Activated CD4-positive, CD25-positive, alpha-beta regulatory T cell treated with anti-CD3 and anti-CD28 coated beads, Interleukin-2, amount 50 U/mL, for 72 hours (primary cell): ENCODE results near the gene DDX49.
"Not testable (repeated sequence)": the region's sequence is repeated elsewhere in the genome, so short reads cannot be mapped to it uniquely, and the experiment has no call there.

Source experiments
- DNase-seq: peaks from one replicate; pipeline ENCODE4 v3.0.0; 2021

DDX49 gene

GRCh38 chr19:18942692-18943091 lies 23.2 kb downstream of the DDX49 start:
- DNase-seq = no peak

- DNase-seq = no peak
Observed at GRCh38 chr19:18943465-18943864, 23.9 kb downstream of the DDX49 start.

GRCh38 chr19:18945297-18945696 lies 25.8 kb downstream of the DDX49 start:
- no peak for DNase-seq

GRCh38 chr19:18946335-18946734 lies 26.8 kb downstream of the DDX49 start:
- no peak for DNase-seq

- no peak for DNase-seq
Observed at GRCh38 chr19:18946918-18947317, 27.4 kb downstream of the DDX49 start.

GRCh38 chr19:18948075-18948975 lies 28.8 kb downstream of the DDX49 start:
- no peak for DNase-seq

GRCh38 chr19:18948976-18949356 lies 29.5 kb downstream of the DDX49 start:
- DNase-seq = no peak

- no peak for DNase-seq
Observed at GRCh38 chr19:18949858-18950257, 30.3 kb downstream of the DDX49 start.

GRCh38 chr19:18951721-18952281 lies 32.3 kb downstream of the DDX49 start:
- no peak for DNase-seq

GRCh38 chr19:18952364-18953003 lies 33.0 kb downstream of the DDX49 start:
- not testable (repeated sequence) for DNase-seq

- DNase-seq = no peak
Observed at GRCh38 chr19:18954094-18954493, 34.6 kb downstream of the DDX49 start.

GRCh38 chr19:18955042-18955441 lies 35.5 kb downstream of the DDX49 start:
- DNase-seq = no peak

GRCh38 chr19:18960370-18960769 lies 40.9 kb downstream of the DDX49 start:
- DNase-seq = no peak

- DNase-seq = no peak
Observed at GRCh38 chr19:18961767-18962620, 42.5 kb downstream of the DDX49 start.

GRCh38 chr19:18964121-18964520 lies 44.6 kb downstream of the DDX49 start:
- no peak for DNase-seq

- DNase-seq = no peak
Observed at GRCh38 chr19:18966307-18966706, 46.8 kb downstream of the DDX49 start.

- DNase-seq = no peak
Observed at GRCh38 chr19:18967358-18968146, 48.0 kb downstream of the DDX49 start.

GRCh38 chr19:18969931-18970659 lies 50.6 kb downstream of the DDX49 start:
- no peak for DNase-seq

GRCh38 chr19:18972301-18972811 lies 52.8 kb downstream of the DDX49 start:
- DNase-seq = no peak

GRCh38 chr19:18972851-18973250 lies 53.3 kb downstream of the DDX49 start:
- DNase-seq = no peak

- no peak for DNase-seq
Observed at GRCh38 chr19:18975011-18975410, 55.5 kb downstream of the DDX49 start.
